HG03060 (cell line): Measurements from ENCODE around the gene HSH2D.
"Not testable (repeated sequence)": the region's sequence is repeated elsewhere in the genome, so short reads cannot be mapped to it uniquely, and the experiment has no call there.

Experiments used
- ATAC-seq: cut with Tn5 transposase; IDR thresholded peaks from one replicate; pipeline ENCODE4 v1.9.1; 2021; ENCODE audit warnings: low read depth, moderate number of reproducible peaks; ENCODE audit not compliant: unreplicated experiment

HSH2D gene

GRCh38 chr19:16119075-16119857 lies 24.2 kb upstream of the HSH2D start:
- ATAC-seq = not testable (repeated sequence)

DNA sequence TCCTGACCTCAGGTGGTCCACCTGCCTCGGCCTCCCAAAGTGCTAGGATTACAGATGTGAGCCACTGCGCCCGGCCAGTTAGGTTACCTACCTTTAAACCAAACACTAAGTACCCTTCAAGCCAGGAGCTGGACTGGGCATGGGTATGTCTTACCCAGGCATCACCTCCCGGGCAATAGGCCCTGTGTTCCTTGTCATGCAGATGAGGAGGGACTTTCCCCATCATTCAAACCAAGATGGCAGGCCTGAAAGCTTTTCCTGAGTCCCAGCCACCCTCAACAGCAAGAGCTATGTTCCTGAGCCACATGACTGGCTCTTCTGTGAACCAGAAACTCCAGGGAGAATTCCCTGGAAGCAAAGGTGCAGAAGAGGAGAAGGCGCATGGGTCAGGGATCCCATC lies 22.3 kb upstream of the HSH2D start:
- no peak for ATAC-seq

GRCh38 chr19:16121967-16122366 lies 21.5 kb upstream of the HSH2D start:
- ATAC-seq = no peak

DNA sequence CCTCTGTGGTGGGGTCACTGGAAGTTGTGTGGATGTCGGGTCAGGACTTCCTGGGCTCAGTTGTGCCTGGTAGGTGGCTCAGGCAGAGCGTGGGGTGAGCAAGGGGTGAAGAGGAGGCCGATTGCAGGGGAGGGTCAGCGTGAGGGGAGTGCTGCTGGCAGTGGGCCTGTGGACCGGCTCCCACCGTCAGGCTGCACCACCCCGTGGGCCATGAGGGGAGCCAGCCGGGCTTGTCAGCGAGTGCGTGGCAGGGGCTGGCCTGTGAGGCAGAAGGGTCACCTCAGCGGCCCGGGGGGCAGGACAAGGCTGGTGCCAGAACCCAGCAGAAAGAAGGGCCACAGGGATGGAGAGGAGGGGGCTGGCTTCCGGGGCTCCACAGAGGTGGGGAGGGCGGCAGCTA lies 18.5 kb upstream of the HSH2D start:
- no peak for ATAC-seq

DNA sequence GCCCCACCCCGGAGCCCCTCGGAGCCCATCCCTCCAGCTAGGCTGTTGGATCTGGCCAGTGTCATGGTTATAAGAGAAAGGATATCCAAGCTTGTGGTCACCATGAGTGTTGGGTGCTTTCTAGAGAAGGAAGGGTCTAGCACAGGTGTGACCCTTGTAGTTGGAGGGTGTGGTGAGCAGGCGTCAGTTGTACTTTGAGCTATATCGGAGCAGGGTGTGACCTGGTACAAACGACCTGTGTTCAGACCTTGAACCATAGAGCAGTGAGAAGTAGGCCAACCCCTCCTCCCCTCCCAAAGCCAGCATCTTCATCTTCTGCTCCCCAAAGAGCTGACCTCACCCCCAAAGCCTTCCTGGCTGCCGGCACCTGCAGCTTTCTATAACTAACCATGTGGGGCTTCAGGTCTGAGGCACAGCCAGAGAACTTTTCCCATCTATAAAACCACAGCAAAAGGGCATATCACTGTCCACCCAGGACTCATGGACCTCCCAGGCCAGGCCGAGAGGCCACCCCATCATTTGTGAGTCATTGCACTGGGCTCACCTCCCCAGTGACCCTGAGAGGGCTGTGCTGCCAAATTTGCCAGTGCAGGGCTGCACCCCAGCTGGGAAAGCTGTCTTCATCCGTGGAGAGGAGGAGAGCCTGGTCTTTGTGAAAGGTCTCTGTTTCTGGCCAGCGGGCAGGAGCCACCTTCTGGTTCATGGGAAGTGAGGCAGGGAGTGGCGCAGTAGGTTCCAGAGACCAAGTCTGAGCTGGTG lies 17.6 kb upstream of the HSH2D start:
- no peak for ATAC-seq

DNA sequence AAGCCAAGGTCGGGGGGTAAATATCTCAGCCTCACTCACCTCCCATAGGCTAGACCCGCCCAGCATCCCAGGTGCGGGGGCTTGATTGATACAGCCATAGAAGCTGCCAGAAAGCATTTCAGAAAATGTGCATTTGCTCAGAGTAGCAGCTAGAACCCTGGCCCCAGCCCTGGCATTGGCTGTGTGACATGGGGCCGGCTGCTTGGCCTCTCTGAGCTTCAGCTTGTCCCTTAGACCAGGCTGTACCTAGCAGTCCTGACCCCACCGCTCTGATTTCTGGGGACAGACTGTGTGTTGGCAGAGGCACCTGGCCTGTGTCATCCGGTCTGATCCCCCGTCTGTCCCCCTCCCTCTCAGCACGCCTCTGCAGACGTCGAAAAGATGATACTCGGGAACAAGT lies 16.4 kb upstream of the HSH2D start:
- no peak for ATAC-seq

DNA sequence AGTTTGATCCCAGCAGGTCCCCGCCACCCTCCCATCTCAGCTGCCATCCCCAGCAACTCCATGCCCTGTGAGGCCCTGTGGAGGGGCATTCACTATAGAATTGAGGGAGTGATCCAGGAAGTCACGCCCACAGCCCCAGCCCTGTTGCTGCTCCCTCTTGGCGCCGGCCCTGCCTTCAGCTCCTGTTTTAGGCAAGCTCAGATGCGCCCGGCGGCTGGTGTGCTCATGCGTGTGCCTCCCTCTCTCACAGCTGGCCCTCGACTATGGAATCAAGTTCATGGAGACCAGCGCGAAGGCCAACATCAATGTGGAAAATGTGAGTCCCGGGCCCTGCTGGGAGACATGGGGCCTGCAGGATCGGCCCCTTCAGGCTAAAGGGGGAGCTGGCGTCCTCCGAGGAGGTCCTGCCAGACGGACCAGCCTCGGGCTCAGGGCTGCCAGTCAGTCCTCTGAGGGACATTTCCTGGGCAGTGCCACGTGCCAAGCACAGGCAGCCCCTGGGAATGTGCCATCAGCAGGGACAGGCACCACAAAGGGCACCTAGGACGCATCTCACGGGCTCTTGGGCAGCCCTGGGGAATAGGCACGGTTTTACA lies 15.6 kb upstream of the HSH2D start:
- ATAC-seq = no peak

DNA sequence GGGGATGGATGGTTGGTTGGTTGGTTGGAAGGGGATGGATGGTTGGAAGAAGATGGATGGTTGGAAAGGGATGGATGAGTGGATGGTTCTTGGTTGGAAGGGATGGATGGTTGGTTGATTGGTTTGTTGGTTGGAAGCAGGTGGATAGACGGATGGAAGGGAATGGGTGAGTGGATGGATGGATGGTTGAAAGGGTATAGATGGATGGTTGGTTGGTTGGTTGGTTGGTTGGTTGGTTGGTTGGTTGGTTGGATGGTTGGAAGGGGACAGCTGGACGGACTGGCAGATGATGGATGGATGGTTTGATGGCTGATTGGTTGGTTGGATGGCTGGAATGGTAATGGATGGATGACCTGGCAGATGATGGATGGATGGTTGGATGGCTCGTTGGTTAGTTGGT lies 11.8 kb upstream of the HSH2D start:
- no peak for ATAC-seq

- no peak for ATAC-seq
Measured at GRCh38 chr19:16133818-16134217, 9.7 kb upstream of the HSH2D start.

GRCh38 chr19:16134510-16134909 lies 9.0 kb upstream of the HSH2D start:
- ATAC-seq = no peak

- ATAC-seq = no peak
Measured at GRCh38 chr19:16135430-16136127, 7.9 kb upstream of the HSH2D start.

GRCh38 chr19:16136185-16136999 lies 7.1 kb upstream of the HSH2D start:
- no peak for ATAC-seq

- ATAC-seq = no peak
Measured at GRCh38 chr19:16139752-16140151, 3.7 kb upstream of the HSH2D start.

GRCh38 chr19:16141043-16141442 lies 2.4 kb upstream of the HSH2D start:
- no peak for ATAC-seq

- ATAC-seq = no peak
Measured at GRCh38 chr19:16142032-16142580, 1.4 kb upstream of the HSH2D start.

DNA sequence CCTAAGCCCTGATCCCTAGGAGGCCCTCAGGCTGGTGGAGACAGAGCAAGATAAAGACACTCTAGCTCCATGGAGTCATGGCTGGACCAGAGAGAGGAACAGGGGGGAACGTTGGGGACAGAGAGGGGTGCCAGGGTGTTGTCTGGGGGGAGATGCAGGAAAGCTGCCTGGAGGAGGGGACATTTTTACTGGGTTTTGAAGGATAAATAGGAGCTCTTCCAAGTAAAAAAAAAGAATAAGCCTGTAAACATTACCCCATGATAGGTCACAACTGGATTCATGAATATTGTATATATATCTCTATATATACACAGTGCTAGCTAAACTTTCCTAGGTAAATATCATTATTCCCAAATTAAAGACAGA lies 714 bp downstream of the HSH2D start:
- no peak for ATAC-seq

DNA sequence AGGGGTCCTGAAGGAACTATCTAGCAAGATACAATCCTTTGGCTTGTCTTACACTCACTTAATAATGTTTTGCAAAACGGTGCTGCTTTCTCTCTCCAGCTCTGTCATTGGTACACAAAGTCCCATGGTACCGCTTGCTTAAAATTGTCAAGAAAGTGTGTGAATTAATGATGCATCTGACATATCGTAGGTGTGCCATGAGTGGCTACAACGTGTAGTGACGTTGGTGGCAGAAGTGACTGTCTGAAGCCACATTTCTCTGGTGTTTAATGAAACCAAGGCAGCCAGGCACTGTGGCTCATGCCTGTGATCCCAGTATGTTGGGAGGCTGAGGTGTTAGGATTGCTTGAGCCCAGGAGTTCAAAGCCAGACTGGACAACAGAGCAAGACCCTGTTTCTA lies 2.6 kb downstream of the HSH2D start:
- ATAC-seq = no peak

DNA sequence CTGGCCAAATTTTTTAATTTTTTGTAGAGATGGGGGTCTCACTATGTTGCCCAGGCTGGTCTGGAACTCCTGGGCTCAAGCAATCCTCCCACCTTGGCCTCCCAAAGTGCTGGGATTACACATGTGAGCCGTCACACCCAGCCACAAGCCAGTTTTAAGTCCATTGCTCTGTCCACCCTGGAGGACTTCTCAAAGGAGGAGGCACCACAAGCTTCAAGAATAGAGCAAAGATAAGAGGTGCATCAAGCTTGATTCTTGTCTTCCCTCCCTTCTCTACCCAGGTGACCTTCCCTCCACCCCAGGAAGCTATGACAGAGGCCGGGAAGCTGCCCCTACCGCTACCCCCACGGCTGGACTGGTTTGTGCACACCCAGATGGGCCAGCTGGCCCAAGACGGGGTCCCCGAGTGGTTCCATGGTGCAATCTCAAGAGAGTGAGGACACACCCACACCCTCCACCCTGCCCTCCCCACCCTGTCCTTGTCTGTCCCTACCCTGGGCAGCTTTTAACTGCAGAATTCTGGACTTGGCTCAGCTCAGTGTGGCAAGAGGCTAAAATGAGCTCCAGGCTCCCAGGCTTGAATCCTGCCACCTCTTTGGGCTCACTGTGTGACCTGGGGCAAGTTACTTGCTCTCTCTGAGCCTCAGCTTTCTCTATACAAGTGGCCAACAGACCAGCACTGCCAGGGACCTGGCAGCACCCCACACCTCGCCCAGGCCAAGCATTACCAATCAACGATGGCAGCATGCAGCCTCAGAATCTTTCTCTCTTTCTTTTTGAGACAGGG lies 5.2 kb downstream of the HSH2D start:
- no peak for ATAC-seq
